Measurements from ENCODE around the gene TTC4. TPM values are rescaled to one million over a fixed set of nuclear protein-coding genes. Genes with fewer than 3 reads are reported as not detected.
A peak's percentile ranks its signal among the peaks of the same experiment; 100 is the strongest.

TTC4 gene
- total RNA-seq, 1 donor from 2014 or later = 12.7 TPM

DNA sequence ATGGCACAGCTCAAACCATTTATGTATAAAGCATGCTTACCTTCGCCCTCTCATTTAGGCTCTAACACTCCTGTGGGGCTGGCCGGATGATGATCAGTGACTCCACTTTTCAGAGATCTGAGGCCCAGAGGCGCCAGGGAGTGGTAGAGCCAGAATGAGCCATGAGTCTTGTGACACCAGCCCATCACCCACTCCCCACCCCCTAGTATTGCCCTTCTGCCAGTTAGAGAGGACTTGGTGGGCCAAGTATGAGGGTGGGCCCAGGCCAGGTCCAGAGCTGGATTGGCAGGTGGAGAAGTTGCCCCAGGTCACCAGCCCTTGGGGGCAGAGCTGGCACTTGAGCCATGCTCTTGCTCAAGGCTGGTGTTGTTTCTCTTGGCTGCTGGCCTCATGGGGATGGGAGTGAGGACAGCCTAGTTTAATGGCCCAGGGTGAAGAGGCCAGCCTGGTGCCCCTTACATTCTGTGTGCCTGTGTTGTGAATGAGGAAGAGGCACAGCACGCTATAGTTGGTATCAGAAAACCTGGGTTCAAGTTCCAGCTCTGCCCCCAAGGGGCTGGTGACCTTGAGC, 30.2 kb upstream of the TTC4 start:
- Mint-ChIP-seq H3K4me1 (ENCODE audit: low read depth) (no peaks in the 10 kb centered on the region), H3K9me3 (ENCODE audit: low read depth) (peaks cover 4% of the 10 kb centered on the region), H3K27me3 (ENCODE audit: low read depth) (peaks cover 15% of the 10 kb centered on the region), H3K27ac (ENCODE audit: unreplicated experiment) (no peak overlapping the region), H3K4me3 (ENCODE audit: unreplicated experiment) (no peak overlapping the region), H3K36me3 (ENCODE audit: low read depth) (no peaks in the 10 kb centered on the region)
- TF ChIP-seq, protein P1, sequence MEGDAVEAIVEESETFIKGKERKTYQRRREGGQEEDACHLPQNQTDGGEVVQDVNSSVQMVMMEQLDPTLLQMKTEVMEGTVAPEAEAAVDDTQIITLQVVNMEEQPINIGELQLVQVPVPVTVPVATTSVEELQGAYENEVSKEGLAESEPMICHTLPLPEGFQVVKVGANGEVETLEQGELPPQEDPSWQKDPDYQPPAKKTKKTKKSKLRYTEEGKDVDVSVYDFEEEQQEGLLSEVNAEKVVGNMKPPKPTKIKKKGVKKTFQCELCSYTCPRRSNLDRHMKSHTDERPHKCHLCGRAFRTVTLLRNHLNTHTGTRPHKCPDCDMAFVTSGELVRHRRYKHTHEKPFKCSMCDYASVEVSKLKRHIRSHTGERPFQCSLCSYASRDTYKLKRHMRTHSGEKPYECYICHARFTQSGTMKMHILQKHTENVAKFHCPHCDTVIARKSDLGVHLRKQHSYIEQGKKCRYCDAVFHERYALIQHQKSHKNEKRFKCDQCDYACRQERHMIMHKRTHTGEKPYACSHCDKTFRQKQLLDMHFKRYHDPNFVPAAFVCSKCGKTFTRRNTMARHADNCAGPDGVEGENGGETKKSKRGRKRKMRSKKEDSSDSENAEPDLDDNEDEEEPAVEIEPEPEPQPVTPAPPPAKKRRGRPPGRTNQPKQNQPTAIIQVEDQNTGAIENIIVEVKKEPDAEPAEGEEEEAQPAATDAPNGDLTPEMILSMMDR (IDR thresholded peaks at IDR 0.05) = no peak
- peak; percentile 72 for DNase-seq (ENCODE audit: low spot score)

- peaks cover 4% of the 10 kb centered on the region for H3K9me3 Mint-ChIP-seq (ENCODE audit: low read depth)
- no peak overlapping the region for H3K4me3 Mint-ChIP-seq (ENCODE audit: unreplicated experiment)
- H3K4me1 Mint-ChIP-seq (ENCODE audit: low read depth) = no peaks in the 10 kb centered on the region
- H3K36me3 Mint-ChIP-seq (ENCODE audit: low read depth) = no peaks in the 10 kb centered on the region
- peaks cover 17% of the 10 kb centered on the region for H3K27me3 Mint-ChIP-seq (ENCODE audit: low read depth)
- H3K27ac Mint-ChIP-seq (ENCODE audit: unreplicated experiment) = no peak overlapping the region
- DNase-seq (ENCODE audit: low spot score) = no peak
- TF ChIP-seq, protein P1 (IDR thresholded peaks at IDR 0.05) = no peak
These were observed 29.5 kb upstream of the TTC4 start for GRCh38 chr1:54686155-54686554.

DNA sequence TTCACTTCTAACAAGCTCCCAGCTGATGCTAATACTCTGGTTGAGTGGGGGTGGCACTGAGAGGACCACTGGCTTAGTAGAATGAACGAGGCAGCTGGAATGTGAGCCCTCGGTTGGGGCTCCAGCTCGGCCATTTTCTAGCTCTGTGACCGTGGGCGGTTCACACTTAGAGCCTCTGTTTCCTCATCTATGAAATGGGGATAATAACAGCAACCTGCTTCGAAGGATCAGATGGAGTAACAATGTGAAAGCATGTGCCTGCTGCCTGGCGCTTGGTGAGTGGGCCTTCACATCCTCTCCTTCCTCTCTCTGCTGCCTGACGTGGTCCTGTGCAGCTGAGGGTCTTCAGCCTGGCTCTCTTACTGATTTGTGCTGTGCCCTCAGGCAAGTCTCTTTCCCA, 20.9 kb upstream of the TTC4 start:
- peak; percentile 27 for DNase-seq (ENCODE audit: low spot score)
- no peaks in the 10 kb centered on the region for H3K9me3 Mint-ChIP-seq (ENCODE audit: low read depth)
- H3K27me3 Mint-ChIP-seq (ENCODE audit: low read depth) = peaks cover 39% of the 10 kb centered on the region
- no peaks in the 10 kb centered on the region for H3K4me1 Mint-ChIP-seq (ENCODE audit: low read depth)
- H3K36me3 Mint-ChIP-seq (ENCODE audit: low read depth) = no peaks in the 10 kb centered on the region
- H3K27ac Mint-ChIP-seq (ENCODE audit: unreplicated experiment) = no peak overlapping the region
- TF ChIP-seq, protein P1 (IDR thresholded peaks at IDR 0.05) = no peak
- no peak overlapping the region for H3K4me3 Mint-ChIP-seq (ENCODE audit: unreplicated experiment)

DNA sequence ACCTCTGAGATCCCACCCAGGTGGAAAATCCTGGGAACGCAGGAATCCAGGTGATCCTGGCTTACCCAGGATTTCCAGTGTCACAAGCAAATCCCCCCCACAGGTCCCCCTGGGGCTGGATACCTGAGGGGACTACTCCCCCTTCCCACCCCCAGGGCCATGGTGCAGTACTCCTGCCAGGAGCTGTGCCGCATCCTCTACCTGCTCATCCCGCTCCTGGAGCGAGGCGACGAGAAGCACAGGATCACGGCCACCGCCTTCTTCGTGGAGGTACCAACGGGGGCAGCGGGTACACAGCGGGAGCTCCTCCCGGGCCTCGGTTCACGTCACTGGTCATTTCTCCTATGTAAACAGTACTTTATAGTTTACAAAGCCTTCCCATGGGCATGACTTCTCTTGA, 20.4 kb upstream of the TTC4 start:
- TF ChIP-seq, protein P1 (IDR thresholded peaks at IDR 0.05) = no peak
- DNase-seq (ENCODE audit: low spot score) = peak; percentile 90
- Mint-ChIP-seq H3K36me3 (ENCODE audit: low read depth) (no peaks in the 10 kb centered on the region), H3K9me3 (ENCODE audit: low read depth) (no peaks in the 10 kb centered on the region), H3K4me1 (ENCODE audit: low read depth) (no peaks in the 10 kb centered on the region), H3K27me3 (ENCODE audit: low read depth) (peaks cover 41% of the 10 kb centered on the region), H3K4me3 (ENCODE audit: unreplicated experiment) (no peak overlapping the region), H3K27ac (ENCODE audit: unreplicated experiment) (no peak overlapping the region)

GRCh38 chr1:54695764-54696163, 19.9 kb upstream of the TTC4 start:
- Mint-ChIP-seq H3K27ac (ENCODE audit: unreplicated experiment) (no peak overlapping the region), H3K36me3 (ENCODE audit: low read depth) (no peaks in the 10 kb centered on the region), H3K4me3 (ENCODE audit: unreplicated experiment) (no peak overlapping the region), H3K9me3 (ENCODE audit: low read depth) (no peaks in the 10 kb centered on the region), H3K4me1 (ENCODE audit: low read depth) (no peaks in the 10 kb centered on the region), H3K27me3 (ENCODE audit: low read depth) (peaks cover 42% of the 10 kb centered on the region)
- TF ChIP-seq, protein P1 (IDR thresholded peaks at IDR 0.05) = no peak
- DNase-seq (ENCODE audit: low spot score) = no peak

All from chondrocyte (in vitro differentiated cells).